NCI-H1417 (cell line): ENCODE results near the gene VKORC1L1.
"Not testable (repeated sequence)": the region's sequence is repeated elsewhere in the genome, so short reads cannot be mapped to it uniquely, and the experiment has no call there.

Experiments
- DNase-seq, 3 experiments: peaks; one replicate each; lab custom pipeline; 2025; lab: John Stamatoyannopoulos, UW

VKORC1L1 gene

DNA sequence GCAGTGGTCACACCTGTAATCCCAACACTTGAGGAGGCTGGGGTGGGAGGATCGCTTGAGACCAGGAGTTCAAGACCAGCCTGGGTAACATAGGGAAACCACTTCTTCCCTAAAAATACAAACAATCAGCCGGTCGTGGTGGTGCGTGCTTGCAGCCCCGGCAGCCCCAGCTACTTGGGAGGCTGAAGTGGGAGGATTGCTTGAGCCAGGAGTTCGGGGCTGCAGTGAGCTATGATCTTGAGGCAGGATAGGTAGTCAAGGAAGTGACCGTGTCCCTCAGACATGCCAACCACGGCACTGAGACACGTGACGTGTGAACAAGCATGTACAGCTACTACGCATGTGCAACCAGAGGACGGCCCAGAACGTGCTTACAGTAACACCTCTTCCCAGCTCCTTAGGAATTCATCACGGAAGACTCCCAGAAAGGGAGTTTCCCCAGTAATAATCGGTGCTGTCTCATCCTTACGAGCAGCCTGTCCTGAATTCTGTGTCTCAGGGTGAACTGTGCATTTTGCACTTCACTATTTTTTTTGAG lies 103.9 kb downstream of the VKORC1L1 start:
- no peak for DNase-seq

- DNase-seq, result no peak
Observed at GRCh38 chr7:65978891-65979582, 106.2 kb downstream of the VKORC1L1 start.

GRCh38 chr7:65979583-65980477 lies 107.0 kb downstream of the VKORC1L1 start:
- no peak for DNase-seq

GRCh38 chr7:65980478-65981250 lies 107.8 kb downstream of the VKORC1L1 start:
- DNase-seq, result no peak

- peak; percentile 95 to 96 (median 95) for DNase-seq
Observed at GRCh38 chr7:65981965-65982792, 109.3 kb downstream of the VKORC1L1 start, which contains the start of gene GUSB. TSS of gene GUSB (minus strand) at chr7:65982213. CDS start at chr7:65982183, 30 bp downstream.

GRCh38 chr7:65983965-65984658 lies 111.2 kb downstream of the VKORC1L1 start:
- DNase-seq, result no peak

- DNase-seq, result no peak
Observed at GRCh38 chr7:65988084-65988483, 115.2 kb downstream of the VKORC1L1 start.

GRCh38 chr7:65988503-65988902 lies 115.6 kb downstream of the VKORC1L1 start:
- DNase-seq, result not testable (repeated sequence)

GRCh38 chr7:65989694-65990080 lies 116.8 kb downstream of the VKORC1L1 start:
- DNase-seq, result no peak

DNA sequence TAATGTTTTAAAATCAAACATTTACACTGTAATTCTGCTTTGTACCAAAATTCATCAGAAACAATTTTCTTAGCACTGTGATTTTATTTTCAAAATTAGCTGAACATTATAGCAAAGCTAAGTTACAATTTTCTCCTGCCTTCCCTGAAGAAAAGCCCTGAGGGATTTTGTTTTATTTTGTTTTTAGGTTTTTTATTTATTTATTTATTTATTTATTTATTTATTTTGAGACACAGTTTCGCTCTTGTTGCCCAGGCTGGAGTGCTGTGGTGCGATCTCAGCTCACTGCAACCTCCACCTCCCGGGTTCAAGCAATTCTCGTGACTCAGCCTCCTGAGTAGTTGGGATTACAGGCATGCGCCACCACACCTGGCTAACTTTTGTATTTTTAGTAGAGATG lies 119.0 kb downstream of the VKORC1L1 start:
- not testable (repeated sequence) for DNase-seq

- no peak for DNase-seq
Observed at GRCh38 chr7:65992526-65992925, 119.7 kb downstream of the VKORC1L1 start.

DNA sequence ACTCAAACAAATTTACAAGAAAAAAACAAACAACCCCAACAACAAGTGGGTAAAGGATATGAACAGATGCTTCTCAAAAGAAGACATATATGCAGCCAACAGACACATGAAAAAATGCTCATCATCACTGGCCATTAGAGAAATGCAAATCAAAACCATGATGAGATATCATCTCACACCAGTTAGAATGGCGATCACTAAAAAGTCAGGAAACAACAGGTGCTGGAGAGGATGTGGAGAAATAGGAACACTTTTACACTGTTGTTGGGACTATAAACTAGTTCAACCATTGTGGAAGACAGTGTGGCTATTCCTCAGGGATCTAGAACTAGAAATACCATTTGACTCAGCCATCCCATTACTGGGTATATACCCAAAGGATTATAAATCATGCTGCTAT lies 122.1 kb downstream of the VKORC1L1 start:
- not testable (repeated sequence) for DNase-seq

DNA sequence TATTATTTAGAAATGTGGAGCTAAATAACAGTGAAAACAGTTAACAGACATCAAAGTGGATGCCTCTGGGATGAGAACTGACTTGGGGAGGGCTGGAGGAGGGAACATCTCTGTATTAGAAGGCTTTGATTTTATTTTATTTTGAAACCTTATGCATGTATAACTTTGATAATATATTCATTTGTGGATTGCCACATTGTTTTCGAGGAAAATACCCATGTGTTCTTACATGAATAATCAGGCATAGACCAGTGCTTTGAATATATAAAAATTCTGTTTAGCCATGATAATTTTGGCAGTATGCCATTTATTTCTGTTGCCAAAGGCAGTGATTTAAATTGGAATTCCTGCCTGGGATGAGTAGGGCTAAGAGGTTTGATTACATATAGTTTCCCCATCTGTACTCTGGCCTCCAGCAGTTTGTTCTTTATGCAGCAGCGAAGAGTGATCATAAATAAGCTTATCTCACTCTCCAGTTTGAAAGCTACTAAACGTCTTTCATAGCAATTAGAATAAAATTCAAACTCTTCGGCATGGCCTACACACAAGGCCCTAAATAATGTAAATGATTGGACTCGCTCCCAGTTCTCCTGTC lies 128.0 kb downstream of the VKORC1L1 start:
- DNase-seq, result not testable (repeated sequence)

DNA sequence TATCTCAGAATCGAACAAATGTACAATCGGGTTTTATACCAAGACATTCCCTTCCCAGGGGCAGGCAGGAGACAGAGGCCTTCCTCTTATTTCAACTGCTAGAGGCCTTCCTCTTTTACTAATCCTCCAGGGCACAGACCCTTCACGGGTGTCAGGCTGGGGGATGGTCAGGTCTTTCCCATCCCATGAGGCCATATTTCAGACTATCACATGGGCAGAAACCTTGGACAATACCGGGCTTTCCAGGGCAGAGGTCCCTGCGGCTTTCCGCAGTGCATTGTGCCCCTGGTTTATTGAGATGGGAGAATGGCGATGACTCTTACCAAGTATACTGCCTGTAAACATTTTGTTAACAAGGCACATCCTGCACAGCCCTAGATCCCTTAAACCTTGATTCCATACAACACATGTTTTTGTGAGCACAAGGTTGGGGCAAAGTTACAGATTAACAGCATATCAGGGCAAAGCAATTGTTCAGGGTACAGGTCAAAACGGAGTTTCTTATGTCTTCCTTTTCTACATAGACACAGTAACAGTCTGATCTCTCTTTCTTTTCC lies 132.3 kb downstream of the VKORC1L1 start:
- DNase-seq, result not testable (repeated sequence)

GRCh38 chr7:66007232-66007631 lies 134.4 kb downstream of the VKORC1L1 start:
- DNase-seq, result no peak
